HepG2 (cell line): ENCODE results near the gene RPUSD2.

Source experiments
- CTCF ChIP-seq: sonication (generic); formaldehyde crosslinking; IDR thresholded peaks from 2 replicates; pipeline ENCODE4 v1.5.0; 2020; ENCODE audit warnings: mild to moderate bottlenecking, missing genetic modification reagents, moderate library complexity
- GABPA ChIP-seq, 2 experiments: IDR thresholded peaks; 2 replicates each; pipeline ENCODE4 v1.6.1; 2011 to 2016; ENCODE audit warnings: low read depth in 2 of 2, low read length in 1 of 2, missing biosample characterization in 1 of 2, missing genetic modification characterization in 1 of 2
- MTF1 ChIP-seq: sonication (generic); formaldehyde crosslinking; IDR thresholded peaks from 2 replicates; pipeline ENCODE4 v1.5.0; 2020; ENCODE audit warnings: missing genetic modification reagents
- PITX1 ChIP-seq: sonication (generic); formaldehyde crosslinking; IDR thresholded peaks from 2 replicates; pipeline ENCODE4 v1.5.1; 2020; ENCODE audit warnings: mild to moderate bottlenecking, missing genetic modification reagents
- POLR2AphosphoS2 ChIP-seq: IDR thresholded peaks from 2 replicates; pipeline ENCODE4 v1.6.1; 2011; ENCODE audit warnings: low read depth, low read length, improper control_type of control experiment
- RFX1 ChIP-seq: fragments of 450-650 bp; IDR thresholded peaks from 2 replicates; pipeline ENCODE4 v1.6.1; 2017
- ZNF530 ChIP-seq: sonication (generic); formaldehyde crosslinking; IDR thresholded peaks from 2 replicates; pipeline ENCODE4 v1.5.0; 2020; ENCODE audit warnings: low read depth, mild to moderate bottlenecking, missing genetic modification reagents
- ZNF597 ChIP-seq: sonication (generic); formaldehyde crosslinking; IDR thresholded peaks from 2 replicates; pipeline ENCODE4 v1.5.0; 2020; ENCODE audit warnings: missing genetic modification reagents
- ZNF644 ChIP-seq: IDR thresholded peaks from 2 replicates; pipeline ENCODE4 v1.6.1; 2016; ENCODE audit warnings: low read depth
- ZNF850 ChIP-seq: sonication (generic); formaldehyde crosslinking; conservative IDR thresholded peaks from 2 replicates; pipeline ENCODE4 v1.9.0; 2021; ENCODE audit warnings: mild to moderate bottlenecking, missing genetic modification reagents

GRCh38 chr15:40597024-40597423, 27.9 kb downstream of the RPUSD2 start:
- TF ChIP-seq POLR2AphosphoS2 = no peak
- no peak for TF ChIP-seq CTCF
- no peak for TF ChIP-seq RFX1
- TF ChIP-seq MTF1 (CRISPR knock-in tag) = no peak
- no peak for TF ChIP-seq ZNF850 (CRISPR knock-in tag)
- TF ChIP-seq ZNF597 (CRISPR knock-in tag) = no peak
- TF ChIP-seq GABPA (IDR thresholded peaks at IDR 0.05; ENCODE audit: low read depth, low read length) = no peak
- no peak for TF ChIP-seq GABPA (CRISPR knock-in tag; IDR thresholded peaks at IDR 0.05; ENCODE audit: low read depth)
- no peak for TF ChIP-seq ZNF644
- TF ChIP-seq ZNF530 = no peak
- no peak for TF ChIP-seq PITX1
